ENCODE measurements around the gene TRIM54. TPM values are rescaled to one million over a fixed set of nuclear protein-coding genes. Genes with fewer than 3 reads are reported as not detected.

TRIM54 gene
- total and polyA plus RNA-seq, 2 donors (not counting 3 experiments of a cell fraction or from before 2014, with no cell fraction given): 0.51 to 1.7 TPM

DNA sequence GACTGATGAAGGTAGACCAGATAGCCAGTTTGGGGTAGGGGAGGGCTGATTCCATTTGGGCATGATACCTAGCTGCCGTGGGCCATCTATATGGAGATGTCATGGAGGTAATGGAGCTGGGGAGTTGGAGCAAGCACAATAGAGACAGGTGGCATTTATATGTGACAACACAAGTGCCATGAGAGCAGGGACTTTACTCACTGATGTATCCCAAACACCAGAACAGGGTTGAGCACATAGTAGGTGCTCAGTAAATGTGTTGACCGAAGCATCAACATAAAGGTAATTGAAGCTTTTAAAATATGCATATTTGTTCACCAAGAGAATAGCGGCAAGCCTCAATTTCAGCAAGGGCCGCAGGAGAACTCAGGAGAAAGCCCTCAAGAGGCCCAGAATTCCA, 34.3 kb upstream of the TRIM54 start:
- Histone ChIP-seq H3K4me3 (replicated peaks in 1 of 3; ENCODE audit: insufficient read depth in 1 of 3, low read depth in 1 of 3, low read length in 3 of 3) (no peak overlapping the region), H3K79me2 (ENCODE audit: control insufficient read depth, insufficient read depth, low read length) (no peaks in the 10 kb centered on the region), H4K20me1 (replicated peaks; ENCODE audit: control insufficient read depth, extremely low read depth, insufficient read depth, low read length) (no peaks in the 10 kb centered on the region), H3K9me3 (replicated peaks; ENCODE audit: control insufficient read depth, insufficient read depth, low read length) (no peaks in the 10 kb centered on the region), H2AFZ (ENCODE audit: low read depth, low read length) (no peak overlapping the region), H3K9me1 (replicated peaks; ENCODE audit: control insufficient read depth, extremely low read depth, insufficient read depth, low read length) (no peaks in the 10 kb centered on the region), H3K4me1 (ENCODE audit: control insufficient read depth, extremely low read depth, insufficient read depth, low read length) (peaks cover 15% of the 10 kb centered on the region), H3K9ac (replicated peaks; ENCODE audit: extremely low read depth, insufficient read depth, low read length) (no peak overlapping the region), H3K27me3 (ENCODE audit: control insufficient read depth in 2 of 2, insufficient read depth in 2 of 2, low read length in 2 of 2) (no peaks in the 10 kb centered on the region), H3K36me3 (ENCODE audit: control insufficient read depth in 2 of 2, extremely low read depth in 1 of 2, insufficient read depth in 2 of 2, low read length in 2 of 2) (peaks cover 10 to 16% of the 10 kb centered on the region in 2 experiments), H3K27ac (ENCODE audit: insufficient read depth, low read depth, low read length) (no peak overlapping the region), H3K4me2 (ENCODE audit: insufficient read depth, low read length) (no peak overlapping the region)
- ChIA-PET POLR2A (no interaction called here), CTCF (interaction anchor here (1.2 to 6.8 kb wide), 3 partner anchors 33 to 78 kb away, joined by 3 to 81 read pairs (median 33); partner anchors contain the start of gene TRIM54)
- DNase-seq (ENCODE audit: low read depth, low spot score) (no peak), FAIRE-seq (no peak)
- no peak for TF ChIP-seq GATA2 (IDR thresholded peaks at IDR 0.05; ENCODE audit: insufficient read depth, insufficient read length, low read depth, low read length)
- TF ChIP-seq JUN (IDR thresholded peaks at IDR 0.05; ENCODE audit: borderline replicate concordance, insufficient read depth, insufficient read length, low read depth): no peak
- no peak for TF ChIP-seq FOS (IDR thresholded peaks at IDR 0.05; ENCODE audit: borderline replicate concordance, insufficient read depth, low read length)
- no peak for TF ChIP-seq CTCF (IDR thresholded peaks at IDR 0.05; ENCODE audit: extremely low read depth in 1 of 2, insufficient read depth in 1 of 2, low read depth in 1 of 2, low read length in 2 of 2)
- TF ChIP-seq MYC (IDR thresholded peaks at IDR 0.05; ENCODE audit: low read depth, low read length): no peak
- no peak for TF ChIP-seq POLR2A (IDR thresholded peaks at IDR 0.05; ENCODE audit: low read depth, low read length)
- no peak for TF ChIP-seq POLR2AphosphoS5 (IDR thresholded peaks at IDR 0.05; ENCODE audit: insufficient read depth, low read depth, low read length)
- TF ChIP-seq EZH2 (IDR thresholded peaks at IDR 0.05; ENCODE audit: borderline replicate concordance, low read depth, low read length, severe bottlenecking): no peak
- TF ChIP-seq, protein P1, sequence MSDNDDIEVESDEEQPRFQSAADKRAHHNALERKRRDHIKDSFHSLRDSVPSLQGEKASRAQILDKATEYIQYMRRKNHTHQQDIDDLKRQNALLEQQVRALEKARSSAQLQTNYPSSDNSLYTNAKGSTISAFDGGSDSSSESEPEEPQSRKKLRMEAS (IDR thresholded peaks at IDR 0.05; ENCODE audit: insufficient read depth, insufficient read length): no peak
- dilution Hi-C loops (cut with MboI; ENCODE audit: extremely low pct_ligation_motif_present, low sequenced_read_pairs): no loop called here
- intact Hi-C loops (cut with micrococcal nuclease): loop anchor here (5.0 kb wide), 1 partner anchor 124 kb away; the partner anchor contains the start of genes EIF2B4 and SNX17
- BruUV-seq (replicated peaks): no TSS peak
